Breast epithelium (tissue), 3 donors: ENCODE results near the gene HIC1.
A peak's percentile ranks its signal among the peaks of the same experiment; 100 is the strongest.

ENCODE experiments used
- CTCF ChIP-seq, 3 donors: fragments of 450-650 bp; IDR thresholded peaks; one replicate each; pipeline ENCODE4 v1.5.1; 2016 to 2017; ENCODE audit warnings: antibody characterized with exemption in 3 of 3, mild to moderate bottlenecking in 3 of 3, moderate library complexity in 3 of 3
- POLR2A ChIP-seq: fragments of 450-650 bp; IDR thresholded peaks from one replicate; pipeline ENCODE4 v1.6.1; 2016; ENCODE audit warnings: antibody characterized with exemption, mild to moderate bottlenecking, moderate library complexity
- POLR2AphosphoS5 ChIP-seq, 3 donors: sonication (generic); formaldehyde crosslinking; IDR thresholded peaks; one replicate each; pipeline ENCODE4 v1.6.1; 2017; ENCODE audit warnings: antibody characterized with exemption in 3 of 3

- no peak for TF ChIP-seq POLR2A
- peak; percentile 65 to 79 (median 76) for TF ChIP-seq POLR2AphosphoS5 (IDR thresholded peaks at IDR 0.05)
- TF ChIP-seq CTCF (IDR thresholded peaks at IDR 0.05): no peak
These were observed 43.2 kb upstream of the HIC1 start for GRCh38 chr17:2011411-2012371.
